Suprapubic skin (tissue), 3 donors: ENCODE data around the gene METTL13.

ENCODE experiments used
- CTCF ChIP-seq, 2 donors: fragments of 200-600 bp in 1 of 2; fragments of 450-650 bp in 1 of 2; sonication (generic) in 1 of 2; IDR thresholded peaks; one replicate each; pipeline ENCODE4 v1.5.1; 2016 to 2019; ENCODE audit warnings: antibody characterized with exemption in 2 of 2, mild to moderate bottlenecking in 1 of 2, moderate library complexity in 1 of 2
- EP300 ChIP-seq: sonication (generic); formaldehyde crosslinking; IDR thresholded peaks from one replicate; pipeline ENCODE4 v1.6.1; 2017; ENCODE audit warnings: antibody characterized with exemption
- POLR2A ChIP-seq, 2 donors: fragments of 450-650 bp; IDR thresholded peaks; one replicate each; pipeline ENCODE4 v1.6.1; 2017; ENCODE audit warnings: antibody characterized with exemption in 2 of 2, mild to moderate bottlenecking in 2 of 2, moderate library complexity in 2 of 2

DNA sequence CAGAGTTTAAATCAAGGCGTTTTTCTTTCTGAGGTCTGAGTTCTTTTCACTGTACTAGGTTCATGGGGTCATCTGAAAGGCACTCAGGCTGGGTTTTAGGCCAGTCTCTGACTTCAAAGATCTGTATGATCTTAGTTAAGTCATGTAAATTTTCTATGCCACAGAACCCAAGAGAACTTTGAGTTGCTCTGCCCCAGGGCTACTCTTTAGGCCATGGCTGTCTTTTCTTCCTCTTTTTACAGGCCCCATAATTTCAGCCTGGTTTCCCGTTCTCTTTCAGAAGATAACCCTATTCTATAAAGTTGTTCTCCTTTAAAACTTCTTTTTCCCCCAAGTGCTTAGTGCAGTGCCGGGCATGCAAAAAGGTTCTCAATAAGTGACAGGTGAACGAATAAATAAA lies 26.1 kb downstream of the METTL13 start:
- no peak for TF ChIP-seq POLR2A (IDR thresholded peaks at IDR 0.05)
- TF ChIP-seq CTCF (IDR thresholded peaks at IDR 0.05) = no peak
- no peak for TF ChIP-seq EP300
